Parathyroid adenoma (tissue), 2 donors: ENCODE measurements around the gene RCOR3.
A peak's percentile ranks its signal among the peaks of the same experiment; 100 is the strongest.

ENCODE experiments used
- H2AFZ ChIP-seq: fragments of 300-600 bp; sonication (generic); one replicate; pipeline ENCODE4 v1.7.0; 2017; ENCODE audit warnings: antibody characterized with exemption, mild to moderate bottlenecking
- H3K27ac ChIP-seq: fragments of 300-600 bp; sonication (generic); one replicate; pipeline ENCODE4 v1.7.0; 2017
- H3K27me3 ChIP-seq: fragments of 300-600 bp; sonication (generic); one replicate; pipeline ENCODE4 v1.7.0; 2017; ENCODE audit warnings: low read length; ENCODE audit not compliant: control insufficient read depth, insufficient read depth
- H3K36me3 ChIP-seq: fragments of 300-600 bp; sonication (generic); one replicate; pipeline ENCODE4 v1.7.0; 2017; ENCODE audit warnings: low read length; ENCODE audit not compliant: control insufficient read depth, insufficient read depth
- H3K4me1 ChIP-seq: fragments of 300-600 bp; sonication (generic); one replicate; pipeline ENCODE4 v1.7.0; 2017; ENCODE audit warnings: control low read depth
- H3K4me2 ChIP-seq: fragments of 300-600 bp; sonication (generic); one replicate; pipeline ENCODE4 v1.7.0; 2017; ENCODE audit warnings: low read length
- H3K4me3 ChIP-seq: fragments of 300-600 bp; sonication (generic); one replicate; pipeline ENCODE4 v1.7.0; 2017; ENCODE audit warnings: low read depth, low read length
- H3K79me2 ChIP-seq: fragments of 300-600 bp; sonication (generic); one replicate; pipeline ENCODE4 v1.7.0; 2017; ENCODE audit warnings: control low read depth
- H3K9ac ChIP-seq: fragments of 300-600 bp; sonication (generic); one replicate; pipeline ENCODE4 v1.7.0; 2017; ENCODE audit warnings: mild to moderate bottlenecking
- H3K9me3 ChIP-seq: fragments of 300-600 bp; sonication (generic); one replicate; pipeline ENCODE4 v1.7.0; 2017; ENCODE audit warnings: low read length; ENCODE audit not compliant: control insufficient read depth
- CTCF ChIP-seq: fragments of 300-600 bp; sonication (generic); IDR thresholded peaks from one replicate; pipeline ENCODE4 v1.7.0; 2017; ENCODE audit warnings: antibody characterized with exemption, mild to moderate bottlenecking
- donor health status: primary hyperparathyroidism.

The RCOR3 gene

GRCh38 chr1:211356723-211357407 lies 97.7 kb downstream of the RCOR3 start:
- TF ChIP-seq CTCF = no peak
- Histone ChIP-seq H3K79me2 (no peaks in the 10 kb centered on the region), H3K9me3 (no peaks in the 10 kb centered on the region), H3K4me2 (no peak overlapping the region), H3K36me3 (no peaks in the 10 kb centered on the region), H3K4me1 (peaks cover 3% of the 10 kb centered on the region), H3K9ac (no peak overlapping the region), H3K27ac (no peak overlapping the region), H3K4me3 (no peak overlapping the region), H3K27me3 (no peaks in the 10 kb centered on the region), H2AFZ (no peak overlapping the region)

DNA sequence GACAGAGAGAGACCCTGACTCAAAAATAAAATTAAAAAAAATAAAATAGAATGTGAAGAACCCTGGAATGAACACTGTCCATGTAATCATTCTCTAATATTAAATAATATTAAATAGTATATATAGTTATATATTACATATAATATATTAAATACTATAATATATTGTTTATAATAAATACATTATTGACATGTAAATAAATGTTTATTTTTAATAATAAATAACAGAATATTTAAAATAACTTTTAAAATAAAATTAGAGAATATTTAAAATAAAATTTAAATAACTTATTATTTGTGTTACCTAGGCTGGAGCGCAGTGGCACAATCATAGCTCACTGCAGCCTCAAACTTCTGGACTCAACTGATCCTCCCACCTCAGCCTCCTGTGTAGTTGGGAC lies 99.5 kb downstream of the RCOR3 start:
- H3K36me3 ChIP-seq = no peaks in the 10 kb centered on the region
- no peak overlapping the region for H3K27ac ChIP-seq
- no peak for TF ChIP-seq CTCF

GRCh38 chr1:211359876-211360275 lies 100.7 kb downstream of the RCOR3 start:
- no peaks in the 10 kb centered on the region for H3K27me3 ChIP-seq
- TF ChIP-seq CTCF = no peak
- no peaks in the 10 kb centered on the region for H3K9me3 ChIP-seq
- no peak overlapping the region for H3K27ac ChIP-seq
- no peak overlapping the region for H3K9ac ChIP-seq
- no peak overlapping the region for H3K4me3 ChIP-seq
- H3K4me1 ChIP-seq = peaks cover 3% of the 10 kb centered on the region
- H2AFZ ChIP-seq = peak overlapping the region; percentile 46
- H3K79me2 ChIP-seq = no peaks in the 10 kb centered on the region
- no peak overlapping the region for H3K4me2 ChIP-seq
- no peaks in the 10 kb centered on the region for H3K36me3 ChIP-seq

More for the DNA sequence above, 99.5 kb downstream of the RCOR3 start:
- Histone ChIP-seq H3K4me3 (no peak overlapping the region), H3K4me2 (no peak overlapping the region), H2AFZ (no peak overlapping the region), H3K27me3 (no peaks in the 10 kb centered on the region), H3K4me1 (peaks cover 3% of the 10 kb centered on the region), H3K9ac (no peak overlapping the region), H3K9me3 (no peaks in the 10 kb centered on the region), H3K79me2 (no peaks in the 10 kb centered on the region)

GRCh38 chr1:211361202-211361601 lies 102.0 kb downstream of the RCOR3 start:
- H3K4me1 ChIP-seq = peaks cover 3% of the 10 kb centered on the region
- H3K79me2 ChIP-seq = no peaks in the 10 kb centered on the region
- H2AFZ ChIP-seq = no peak overlapping the region
- no peak overlapping the region for H3K4me3 ChIP-seq
- H3K4me2 ChIP-seq = no peak overlapping the region
- H3K9ac ChIP-seq = no peak overlapping the region
- no peaks in the 10 kb centered on the region for H3K36me3 ChIP-seq
- no peak overlapping the region for H3K27ac ChIP-seq
- no peaks in the 10 kb centered on the region for H3K9me3 ChIP-seq
- H3K27me3 ChIP-seq = no peaks in the 10 kb centered on the region
- no peak for TF ChIP-seq CTCF
